GM12801 (cell line): Measurements from ENCODE around the gene GNAS.

ENCODE experiments used
- TF ChIP-seq, protein P1 (sequence below): IDR thresholded peaks from one replicate; pipeline ENCODE4 v1.5.1; 2011; ENCODE audit warnings: control low read depth; ENCODE audit not compliant: insufficient read length; ENCODE audit errors: extremely low read depth

The GNAS gene

DNA sequence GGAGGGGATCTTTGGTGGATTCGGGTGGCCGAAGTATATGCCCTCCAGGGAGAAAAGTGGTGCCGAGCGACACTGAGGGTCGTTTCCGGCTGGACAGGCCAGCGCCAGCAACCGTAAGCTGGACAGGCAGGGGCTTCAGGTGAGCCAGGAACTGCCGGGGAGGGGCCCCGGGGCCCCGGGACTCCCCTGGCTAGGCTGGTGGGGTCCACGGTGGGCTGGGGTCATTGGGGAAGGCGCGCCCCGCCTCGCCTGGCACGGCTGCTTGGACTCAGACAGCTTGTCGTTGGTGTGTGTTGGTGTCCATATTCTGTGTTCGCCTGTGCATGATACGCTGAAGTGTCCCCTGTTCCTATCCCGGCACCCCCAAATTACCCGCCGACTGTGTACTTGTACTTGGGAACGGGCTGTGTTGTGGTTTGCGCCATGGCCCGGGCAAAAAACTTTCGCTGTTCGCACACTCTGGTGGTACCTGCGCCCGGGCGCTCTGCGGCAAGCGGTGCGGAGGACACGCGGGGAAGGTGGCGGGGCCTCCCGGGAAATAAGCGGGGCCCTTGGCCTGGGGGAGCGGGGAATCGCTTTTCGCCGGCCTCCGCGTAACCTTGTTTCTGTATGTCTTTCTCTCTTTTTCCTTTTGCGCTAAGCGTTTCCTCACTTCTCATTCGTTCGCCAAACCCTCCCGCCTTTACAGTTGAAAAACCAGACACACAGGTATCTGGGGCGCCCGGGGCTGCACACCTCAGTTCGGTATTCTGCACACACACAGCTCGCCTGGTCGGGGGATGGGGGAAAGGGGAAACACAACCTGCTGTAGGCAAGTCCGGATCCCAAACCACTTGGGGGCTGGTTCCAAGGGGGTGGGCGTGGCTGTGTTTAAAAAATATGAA, 3.2 kb downstream of the GNAS start:
- TF ChIP-seq, protein P1, sequence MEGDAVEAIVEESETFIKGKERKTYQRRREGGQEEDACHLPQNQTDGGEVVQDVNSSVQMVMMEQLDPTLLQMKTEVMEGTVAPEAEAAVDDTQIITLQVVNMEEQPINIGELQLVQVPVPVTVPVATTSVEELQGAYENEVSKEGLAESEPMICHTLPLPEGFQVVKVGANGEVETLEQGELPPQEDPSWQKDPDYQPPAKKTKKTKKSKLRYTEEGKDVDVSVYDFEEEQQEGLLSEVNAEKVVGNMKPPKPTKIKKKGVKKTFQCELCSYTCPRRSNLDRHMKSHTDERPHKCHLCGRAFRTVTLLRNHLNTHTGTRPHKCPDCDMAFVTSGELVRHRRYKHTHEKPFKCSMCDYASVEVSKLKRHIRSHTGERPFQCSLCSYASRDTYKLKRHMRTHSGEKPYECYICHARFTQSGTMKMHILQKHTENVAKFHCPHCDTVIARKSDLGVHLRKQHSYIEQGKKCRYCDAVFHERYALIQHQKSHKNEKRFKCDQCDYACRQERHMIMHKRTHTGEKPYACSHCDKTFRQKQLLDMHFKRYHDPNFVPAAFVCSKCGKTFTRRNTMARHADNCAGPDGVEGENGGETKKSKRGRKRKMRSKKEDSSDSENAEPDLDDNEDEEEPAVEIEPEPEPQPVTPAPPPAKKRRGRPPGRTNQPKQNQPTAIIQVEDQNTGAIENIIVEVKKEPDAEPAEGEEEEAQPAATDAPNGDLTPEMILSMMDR: no peak

DNA sequence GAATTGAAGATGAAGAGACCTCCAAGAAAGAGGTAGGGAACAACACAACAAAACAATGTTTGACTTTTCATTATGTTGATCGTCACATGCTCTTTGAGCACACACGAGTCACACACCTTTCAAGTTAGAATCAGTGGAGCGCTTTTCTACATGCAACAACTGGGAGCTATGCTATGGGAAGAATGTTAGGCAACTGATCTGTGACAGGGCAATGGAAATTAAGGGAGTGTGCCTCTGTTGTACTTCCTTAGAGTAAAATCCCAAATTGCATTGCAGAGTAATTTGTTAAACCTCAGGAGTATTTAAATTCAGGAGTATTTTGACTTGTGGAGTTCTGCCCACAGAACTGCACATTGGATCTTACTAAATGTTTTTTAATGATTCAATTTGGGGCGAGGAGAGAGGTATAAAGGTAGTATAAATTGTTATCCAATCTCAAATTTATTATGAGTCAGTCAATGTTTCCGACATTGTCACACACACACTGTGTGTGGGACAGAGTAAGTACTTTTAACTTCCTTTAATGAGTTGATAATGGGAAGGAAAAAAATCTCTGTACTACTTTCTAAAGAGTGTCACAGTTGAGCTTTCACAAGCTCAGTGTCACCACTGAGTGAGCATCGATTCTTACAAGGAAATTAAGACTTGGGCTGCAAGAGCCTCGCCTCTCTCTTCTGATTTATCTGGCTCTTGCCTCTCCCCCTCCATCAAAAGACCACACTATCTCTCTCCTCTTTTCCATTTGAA, 10.7 kb downstream of the GNAS start:
- TF ChIP-seq, protein P1: no peak

DNA sequence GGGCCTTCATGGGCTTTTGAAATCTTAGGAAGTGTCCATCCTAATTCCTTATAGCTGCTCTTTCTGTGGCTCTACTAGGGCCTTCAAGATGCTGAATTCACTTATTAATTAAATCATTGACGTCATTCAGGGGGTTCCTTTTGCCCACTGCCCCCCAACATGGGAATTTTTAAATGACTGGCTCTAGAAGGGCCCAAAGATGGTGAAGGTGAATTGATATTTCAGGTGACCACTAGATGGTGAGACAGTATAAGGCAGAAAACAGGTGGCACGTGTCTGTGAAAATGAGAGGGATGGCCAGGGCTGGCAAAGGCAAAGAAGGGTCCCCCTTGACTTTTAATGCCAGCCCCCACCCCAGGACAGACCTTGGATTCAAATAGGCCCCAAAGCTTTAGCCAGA, 11.8 kb downstream of the GNAS start:
- TF ChIP-seq, protein P1: no peak

DNA sequence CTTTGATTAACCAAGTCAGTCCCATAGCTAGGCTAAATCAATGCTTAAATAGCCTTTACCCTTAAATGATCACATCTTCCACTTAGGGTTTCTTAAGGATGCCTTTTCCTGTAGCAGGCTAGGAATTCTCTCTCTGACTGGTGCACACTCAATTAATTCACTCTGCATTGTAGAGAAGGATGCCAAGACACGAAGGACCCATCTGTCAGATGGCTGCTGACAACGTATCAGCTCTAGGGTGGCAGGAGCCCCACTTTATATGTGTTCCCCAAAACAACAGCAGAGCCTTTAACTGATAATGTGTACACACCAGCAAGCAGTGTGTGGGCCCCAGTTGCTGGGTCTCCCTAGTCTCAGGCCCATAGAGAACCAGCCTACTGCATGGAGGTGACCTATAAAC, 13.3 kb downstream of the GNAS start:
- TF ChIP-seq, protein P1: no peak

DNA sequence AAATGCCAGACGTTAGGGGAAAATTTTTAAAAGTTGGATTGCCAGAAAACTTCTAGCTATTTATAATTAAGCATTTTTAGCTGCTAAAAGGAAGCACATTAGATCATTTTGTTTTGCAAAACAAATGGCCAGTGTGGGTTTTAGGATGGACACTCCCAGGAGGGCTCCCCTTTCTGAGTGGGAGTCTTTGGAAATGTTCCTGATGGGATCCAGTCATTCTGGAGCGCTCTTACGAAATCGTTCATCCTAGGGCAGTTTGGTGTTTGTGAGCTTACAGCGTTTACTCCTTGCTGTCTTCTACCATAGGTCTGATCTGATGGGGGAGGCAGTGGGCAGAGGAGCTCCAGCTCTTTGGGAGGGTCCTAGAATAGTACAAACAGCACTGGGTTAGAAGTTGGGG, 14.7 kb downstream of the GNAS start:
- TF ChIP-seq, protein P1: no peak

DNA sequence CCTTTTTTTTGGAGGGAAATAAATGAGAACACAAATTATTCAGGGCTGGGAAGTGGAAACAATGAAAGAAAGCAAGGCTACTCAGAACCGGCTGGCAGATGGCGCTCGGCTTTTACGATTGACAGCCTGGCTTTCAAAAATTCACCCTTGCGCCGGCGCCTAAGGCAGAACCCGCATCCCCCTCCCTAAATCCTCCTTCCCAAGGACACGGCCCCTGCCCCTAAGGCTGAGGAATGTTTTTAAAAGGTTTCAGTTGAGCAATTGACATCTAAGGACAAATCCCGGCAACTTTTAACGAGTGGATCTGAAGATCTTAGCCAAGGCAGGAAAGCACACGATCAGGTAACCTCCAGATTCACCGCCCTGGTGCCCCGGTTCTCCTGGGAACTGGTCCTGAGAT, 16.3 kb downstream of the GNAS start:
- TF ChIP-seq, protein P1: no peak

DNA sequence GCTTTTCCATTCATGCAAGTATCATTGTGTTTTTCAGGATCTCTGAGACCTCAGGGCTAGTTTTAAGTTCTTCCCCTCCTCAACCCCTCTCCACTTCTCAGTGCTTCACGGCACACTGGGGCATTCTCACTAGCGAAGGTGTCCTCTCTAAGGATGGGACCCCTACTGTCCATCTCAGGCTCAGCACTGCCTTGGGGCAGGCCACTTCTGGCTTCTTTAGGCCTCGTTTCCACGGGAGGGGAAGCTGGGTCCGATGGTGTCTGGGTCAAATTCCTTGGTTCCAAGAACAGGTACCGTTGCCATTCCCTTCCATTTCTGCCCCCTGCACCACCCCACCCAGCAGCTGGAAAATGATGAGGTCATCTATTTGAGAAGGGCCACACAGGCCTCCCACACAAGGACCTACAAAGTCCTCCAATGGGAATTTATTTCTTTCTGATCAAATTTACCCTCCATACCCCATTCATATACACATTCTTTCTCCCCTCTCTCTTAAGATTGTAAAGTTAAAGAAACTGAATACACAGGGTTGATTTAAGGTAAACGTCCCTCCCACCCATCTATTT, 17.2 kb downstream of the GNAS start:
- TF ChIP-seq, protein P1: no peak
